Aorta (tissue), 5 donors: Measurements from ENCODE around the gene RAB8A. TPM values are rescaled to one million over a fixed set of nuclear protein-coding genes. Genes with fewer than 3 reads are reported as not detected.
"Not testable (repeated sequence)": the region's sequence is repeated elsewhere in the genome, so short reads cannot be mapped to it uniquely, and the experiment has no call there.

ENCODE experiments used
- ATAC-seq: fragments of 200-7000 bp; cut with Tn5 transposase; one replicate; pipeline ENCODE4 v1.9.1; 2022; ENCODE audit warnings: moderate library complexity; ENCODE audit not compliant: low FRiP score
- DNase-seq, 2 donors: peaks; one replicate each; pipeline ENCODE4 v3.0.0-alpha.2; 2020
- H3K27ac ChIP-seq, 2 donors: one replicate each; pipeline ENCODE4 v1.5.1; 2013; ENCODE audit warnings: low read length in 2 of 2, mild to moderate bottlenecking in 2 of 2, moderate library complexity in 2 of 2, control low read depth in 1 of 2, inconsistent platforms in 1 of 2, low read depth in 1 of 2
- H3K27me3 ChIP-seq, 2 donors: one replicate each; pipeline ENCODE4 v1.6.1; 2013; ENCODE audit warnings: control low read depth in 1 of 2, low read length in 1 of 2, mild to moderate bottlenecking in 1 of 2, moderate library complexity in 1 of 2; ENCODE audit not compliant: insufficient read depth in 2 of 2, control insufficient read depth in 1 of 2
- H3K36me3 ChIP-seq, 2 donors: one replicate each; pipeline ENCODE4 v1.6.1; 2013; ENCODE audit warnings: control low read depth in 1 of 2, low read length in 1 of 2, mild to moderate bottlenecking in 1 of 2; ENCODE audit not compliant: insufficient read depth in 2 of 2, control insufficient read depth in 1 of 2
- H3K4me1 ChIP-seq, 2 donors: one replicate each; pipeline ENCODE4 v1.6.1; 2013; ENCODE audit warnings: low read length in 2 of 2, control low read depth in 1 of 2, mild to moderate bottlenecking in 1 of 2, moderate library complexity in 1 of 2; ENCODE audit not compliant: insufficient read depth in 2 of 2, control insufficient read depth in 1 of 2
- H3K4me3 ChIP-seq, 2 donors: one replicate each; pipeline ENCODE4 v1.5.1; 2013; ENCODE audit warnings: low read length in 2 of 2, control low read depth in 1 of 2, mild to moderate bottlenecking in 1 of 2
- H3K9me3 ChIP-seq: one replicate; pipeline ENCODE4 v1.6.1; 2013; ENCODE audit warnings: mild to moderate bottlenecking, low read length; ENCODE audit not compliant: control insufficient read depth
- WGBS, 2 donors: extraction: QIAGEN DNeasy Blood & Tissue Kit; methylation state at CpG; one replicate each; pipeline ENCODE4 v1.1.7; 2013; 5-methylcytosine and 5-hydroxymethylcytosine counted together
- intact Hi-C, 2 donors: fragments of 100-400 bp; cut with DNase I; formaldehyde crosslinking; loops; one replicate each; pipeline versions ENCODE4 v1.14.2 to v1.15.0; 2022
- polyA plus RNA-seq, 2 donors: library from polyadenylated mRNA; stranded (reverse); fragments of 200-250 nt; gene quantifications; one replicate each; pipeline ENCODE4 v1.2.3, GENCODE V29; 2013
- total RNA-seq, 2 donors: library from RNA; stranded (reverse); fragmentation: NEBNext Ultra II Directional; extraction: Animal tissue kit (Norgen Biotek cat#: 25700); gene quantifications; one replicate each; pipeline ENCODE4 v1.2.1, GENCODE V29; 2021
- donor health status: healthy with polysubstance abuse.
- donor health status: Bipolar disorder and iron deficiency.
- donor health status: DM: no; HTN: no; CAD: no.
- donor health status: DM: no; HTN: no; CAD: no.
- donor health status: DM: yes; HTN: yes; CAD: no.

RAB8A gene
- total and polyA plus RNA-seq, 4 donors = 17.6 to 56.7 (median 40.8) TPM

GRCh38 chr19:16113727-16114126, 2.0 kb downstream of the RAB8A start:
- 84 to 89% methylated on average over 3 of the region's 3 CpGs for WGBS, 2 donors

GRCh38 chr19:16115301-16116039, 3.8 kb downstream of the RAB8A start:
- Histone ChIP-seq H3K27me3 (no peaks in the 10 kb centered on the region), H3K9me3 (no peaks in the 10 kb centered on the region), H3K4me1 (peaks cover 0 to 1% of the 10 kb centered on the region in 2 donors), H3K36me3 (peaks cover 2 to 5% of the 10 kb centered on the region in 2 donors), H3K27ac (no peak overlapping the region), H3K4me3 (no peak overlapping the region)
- WGBS, 2 donors = 51 to 63% methylated on average over 9 of the region's 9 CpGs
- intact Hi-C loops = loop anchor here in 1 of 2 donors (10.0 kb wide), 1 partner anchor 69 kb away; the partner anchor contains the start of gene FAM32A
- ATAC-seq (no peak), DNase-seq (no peak)

More at GRCh38 chr19:16113727-16114126, 2.0 kb downstream of the RAB8A start:
- DNase-seq = no peak
- no peaks in the 10 kb centered on the region for H3K9me3 ChIP-seq
- H3K4me3 ChIP-seq = no peak overlapping the region
- H3K4me1 ChIP-seq = peaks cover 0 to 1% of the 10 kb centered on the region in 2 donors
- no peak overlapping the region for H3K27ac ChIP-seq
- no peaks in the 10 kb centered on the region for H3K27me3 ChIP-seq
- intact Hi-C loops = loop anchor here (5.0 to 10.0 kb wide), 5 partner anchors 46 to 176 kb away; partner anchors contain the start of gene FAM32A (in 1 of the 2)
- no peak for ATAC-seq
- peaks cover 0 to 3% of the 10 kb centered on the region in 2 donors for H3K36me3 ChIP-seq

GRCh38 chr19:16116067-16116466, 4.4 kb downstream of the RAB8A start:
- Histone ChIP-seq H3K27me3 (no peaks in the 10 kb centered on the region), H3K36me3 (peaks cover 2 to 5% of the 10 kb centered on the region in 2 donors), H3K4me3 (no peak overlapping the region), H3K27ac (no peak overlapping the region), H3K9me3 (no peaks in the 10 kb centered on the region), H3K4me1 (peaks cover 0 to 1% of the 10 kb centered on the region in 2 donors)
- DNase-seq = no peak
- WGBS, 2 donors = 74 to 81% methylated on average over 4 of the region's 4 CpGs
- ATAC-seq = no peak
- intact Hi-C loops = loop anchor here in 1 of 2 donors (10.0 kb wide), 1 partner anchor 69 kb away; the partner anchor contains the start of gene FAM32A

GRCh38 chr19:16117594-16118033, 5.9 kb downstream of the RAB8A start:
- peaks cover 0 to 1% of the 10 kb centered on the region in 2 donors for H3K4me1 ChIP-seq
- WGBS, 2 donors = 79 to 86% methylated on average over 11 of the region's 11 CpGs
- intact Hi-C loops = loop anchor here in 1 of 2 donors (10.0 kb wide), 1 partner anchor 67 kb away; the partner anchor contains the start of gene FAM32A
- no peak overlapping the region for H3K4me3 ChIP-seq
- no peaks in the 10 kb centered on the region for H3K9me3 ChIP-seq
- H3K36me3 ChIP-seq = peaks cover 5 to 6% of the 10 kb centered on the region in 2 donors
- no peak overlapping the region for H3K27ac ChIP-seq
- no peak for DNase-seq
- H3K27me3 ChIP-seq = no peaks in the 10 kb centered on the region
- peak; percentile 39 for ATAC-seq

GRCh38 chr19:16118489-16119033, 6.9 kb downstream of the RAB8A start:
- peaks cover 5 to 6% of the 10 kb centered on the region in 2 donors for H3K36me3 ChIP-seq
- intact Hi-C loops = loop anchor here in 1 of 2 donors (10.0 kb wide), 1 partner anchor 66 kb away; the partner anchor contains the start of gene FAM32A
- H3K4me3 ChIP-seq = no peak overlapping the region
- peak; percentile 57 for ATAC-seq
- WGBS, 2 donors = 87 to 91% methylated on average over 12 of the region's 12 CpGs
- H3K4me1 ChIP-seq = no peaks in the 10 kb centered on the region
- H3K27me3 ChIP-seq = no peaks in the 10 kb centered on the region
- H3K27ac ChIP-seq = no peak overlapping the region
- DNase-seq = peak in 1 of 2 donors; percentile 70
- H3K9me3 ChIP-seq = no peaks in the 10 kb centered on the region

GRCh38 chr19:16119075-16119857, 7.6 kb downstream of the RAB8A start:
- 90 to 91% methylated on average over 19 of the region's 19 CpGs for WGBS, 2 donors

GRCh38 chr19:16121141-16121540, 9.5 kb downstream of the RAB8A start:
- Histone ChIP-seq H3K9me3 (no peaks in the 10 kb centered on the region), H3K4me3 (no peak overlapping the region), H3K4me1 (no peaks in the 10 kb centered on the region), H3K27ac (no peak overlapping the region), H3K36me3 (peaks cover 5 to 6% of the 10 kb centered on the region in 2 donors), H3K27me3 (no peaks in the 10 kb centered on the region)
- 76 to 90% methylated on average over 5 of the region's 5 CpGs for WGBS, 2 donors
- intact Hi-C loops = no loop called here
- DNase-seq = no peak
- no peak for ATAC-seq

More at GRCh38 chr19:16119075-16119857, 7.6 kb downstream of the RAB8A start:
- H3K4me1 ChIP-seq, H3K4me3 ChIP-seq, H3K9me3 ChIP-seq, H3K27ac ChIP-seq, ATAC-seq, H3K27me3 ChIP-seq, H3K36me3 ChIP-seq, DNase-seq: not testable (repeated sequence)
- intact Hi-C loops = loop anchor here in 1 of 2 donors (10.0 kb wide), 1 partner anchor 66 kb away; the partner anchor contains the start of gene FAM32A

DNA sequence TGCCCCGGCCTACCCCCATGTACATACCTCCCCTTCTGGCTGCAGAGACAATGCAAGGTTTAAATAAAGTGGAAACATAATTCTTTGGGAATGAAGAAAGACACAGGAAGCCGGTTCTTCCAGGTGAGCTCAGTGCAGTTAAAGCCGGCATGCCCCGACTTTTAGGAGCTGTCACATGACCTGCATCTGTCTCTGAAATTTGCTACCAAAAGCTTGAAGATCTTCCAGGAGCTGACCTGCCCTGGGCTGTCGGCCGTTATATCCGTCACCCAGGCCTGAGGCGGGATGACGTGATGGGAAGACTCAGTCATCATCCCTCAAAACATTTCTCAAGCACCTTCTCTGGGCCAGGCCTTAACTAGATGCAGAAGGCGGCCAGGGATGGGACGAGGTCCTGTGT, 10.3 kb downstream of the RAB8A start:
- 92 to 94% methylated on average over 11 of the region's 11 CpGs for WGBS, 2 donors
- H3K4me1 ChIP-seq = no peaks in the 10 kb centered on the region
- ATAC-seq (no peak), DNase-seq (no peak)
- no peak overlapping the region for H3K4me3 ChIP-seq
- H3K9me3 ChIP-seq = no peaks in the 10 kb centered on the region
- no peaks in the 10 kb centered on the region for H3K27me3 ChIP-seq
- no peak overlapping the region for H3K27ac ChIP-seq
- peaks cover 5 to 8% of the 10 kb centered on the region in 2 donors for H3K36me3 ChIP-seq
- intact Hi-C loops = no loop called here
